HEK293 (cell line): ENCODE results near the gene ZNF536.

Source experiments
- CTCF ChIA-PET: fragments of 350-600 bp; formaldehyde crosslinking; extraction: SDS; loops from one replicate; lab custom pipeline; 2021; ENCODE audit warnings: antibody characterized with exemption; lab: Yijun Ruan, JAX
- POLR2A ChIA-PET: fragments of 300-600 bp; formaldehyde crosslinking; extraction: SDS; loops from one replicate; lab custom pipeline; 2020; ENCODE audit warnings: antibody characterized with exemption, inconsistent platforms; lab: Yijun Ruan, JAX
- H3K27ac ChIP-seq: fragments of 200-500 bp; sonication (Bioruptor generic); 2 replicates; pipeline ENCODE4 v1.5.1; 2014; ENCODE audit warnings: low read depth, low read length, control low read depth, inconsistent platforms; ENCODE audit errors: extremely low read depth
- H3K36me3 ChIP-seq, 2 experiments: fragments of 200-500 bp in 1 of 2; sonication (Bioruptor generic) in 1 of 2; 1 replicate in 1 of 2; 2 replicates in 1 of 2; pipeline ENCODE4 v1.5.1; 2014 to 2017; ENCODE audit warnings: inconsistent platforms in 2 of 2, low read length in 2 of 2; ENCODE audit not compliant: control insufficient read depth in 2 of 2, insufficient read depth in 1 of 2
- H3K4me1 ChIP-seq: fragments of 200-500 bp; sonication (Bioruptor generic); 2 replicates; pipeline ENCODE4 v1.5.1; 2014; ENCODE audit warnings: mild to moderate bottlenecking, low read length, inconsistent platforms; ENCODE audit not compliant: control insufficient read depth, insufficient read depth
- H3K4me3 ChIP-seq: 2 replicates; pipeline ENCODE4 v1.5.1; 2011; ENCODE audit warnings: low read depth, mild to moderate bottlenecking, control low read depth, low read length, moderate library complexity
- H3K9me3 ChIP-seq: fragments of 200-500 bp; sonication (Bioruptor generic); 2 replicates; pipeline ENCODE4 v1.5.1; 2014; ENCODE audit warnings: low read depth, low read length, inconsistent platforms; ENCODE audit not compliant: control insufficient read depth, insufficient read depth
- EGR2 ChIP-seq: fragments of 450-650 bp; formaldehyde crosslinking; IDR thresholded peaks from 2 replicates; pipeline ENCODE4 v1.5.1; 2016; ENCODE audit warnings: low read depth, missing biosample characterization, missing genetic modification characterization
- MYNN ChIP-seq: fragments of 450-650 bp; formaldehyde crosslinking; IDR thresholded peaks from 2 replicates; pipeline ENCODE4 v1.5.1; 2016; ENCODE audit warnings: missing biosample characterization, missing genetic modification characterization, borderline replicate concordance
- MZF1 ChIP-seq: fragments of 450-650 bp; formaldehyde crosslinking; IDR thresholded peaks from 2 replicates; pipeline ENCODE4 v1.5.1; 2017; ENCODE audit warnings: missing biosample characterization, missing genetic modification characterization, borderline replicate concordance
- PRDM1 ChIP-seq: fragments of 450-650 bp; formaldehyde crosslinking; IDR thresholded peaks from 2 replicates; pipeline ENCODE4; 2016; ENCODE audit warnings: missing biosample characterization, missing genetic modification characterization
- RBAK ChIP-seq: fragments of 450-650 bp; formaldehyde crosslinking; IDR thresholded peaks from 2 replicates; pipeline ENCODE4 v1.5.1; 2016; ENCODE audit warnings: missing biosample characterization, missing genetic modification characterization
- TRIM28 ChIP-seq: IDR thresholded peaks from 2 replicates; pipeline ENCODE4 v1.6.1; 2011; ENCODE audit warnings: low read length, control low read depth, borderline replicate concordance
- ZBTB48 ChIP-seq: fragments of 450-650 bp; formaldehyde crosslinking; IDR thresholded peaks from 2 replicates; pipeline ENCODE4 v1.5.1; 2016; ENCODE audit warnings: missing biosample characterization, missing genetic modification characterization
- ZFHX2 ChIP-seq: fragments of 450-650 bp; formaldehyde crosslinking; conservative IDR thresholded peaks from 2 replicates; pipeline ENCODE4 v1.5.1; 2016; ENCODE audit warnings: missing biosample characterization, missing genetic modification characterization
- ZNF121 ChIP-seq: fragments of 450-650 bp; formaldehyde crosslinking; IDR thresholded peaks from 2 replicates; pipeline ENCODE4 v1.5.1; 2016; ENCODE audit warnings: missing biosample characterization, missing genetic modification characterization
- ZNF133 ChIP-seq: fragments of 450-650 bp; formaldehyde crosslinking; IDR thresholded peaks from 2 replicates; pipeline ENCODE4 v1.5.1; 2016; ENCODE audit warnings: missing biosample characterization, missing genetic modification characterization
- ZNF148 ChIP-seq: fragments of 450-650 bp; formaldehyde crosslinking; IDR thresholded peaks from 2 replicates; pipeline ENCODE4 v1.5.0; 2017; ENCODE audit warnings: missing biosample characterization, missing genetic modification characterization, borderline replicate concordance
- ZNF26 ChIP-seq: fragments of 450-650 bp; formaldehyde crosslinking; IDR thresholded peaks from 2 replicates; pipeline ENCODE4 v1.5.1; 2016; ENCODE audit warnings: missing biosample characterization, missing genetic modification characterization
- ZNF311 ChIP-seq: fragments of 450-650 bp; formaldehyde crosslinking; IDR thresholded peaks from 2 replicates; pipeline ENCODE4 v1.5.1; 2017; ENCODE audit warnings: missing biosample characterization, missing genetic modification characterization, borderline replicate concordance
- ZNF324 ChIP-seq: fragments of 450-650 bp; formaldehyde crosslinking; IDR thresholded peaks from 2 replicates; pipeline ENCODE4 v1.5.1; 2016; ENCODE audit warnings: missing biosample characterization, missing genetic modification characterization
- ZNF341 ChIP-seq: fragments of 450-650 bp; formaldehyde crosslinking; IDR thresholded peaks from 2 replicates; pipeline ENCODE4; 2016; ENCODE audit warnings: low read depth, missing biosample characterization, missing genetic modification characterization
- ZNF518A ChIP-seq: fragments of 450-650 bp; formaldehyde crosslinking; conservative IDR thresholded peaks from 2 replicates; pipeline ENCODE4 v1.5.1; 2016; ENCODE audit warnings: low read depth, missing biosample characterization, missing genetic modification characterization
- ZNF561 ChIP-seq: fragments of 450-650 bp; IDR thresholded peaks from 2 replicates; pipeline ENCODE4 v1.5.1; 2018; ENCODE audit warnings: missing biosample characterization, missing genetic modification characterization, borderline replicate concordance
- ZNF645 ChIP-seq: fragments of 450-650 bp; formaldehyde crosslinking; IDR thresholded peaks from 2 replicates; pipeline ENCODE4; 2016; ENCODE audit warnings: missing biosample characterization, missing genetic modification characterization
- ZSCAN30 ChIP-seq: fragments of 450-650 bp; IDR thresholded peaks from 2 replicates; pipeline ENCODE4 v1.5.1; 2018; ENCODE audit warnings: missing biosample characterization, mild to moderate bottlenecking, missing genetic modification characterization, moderate library complexity
- ZSCAN4 ChIP-seq: fragments of 450-650 bp; formaldehyde crosslinking; IDR thresholded peaks from 2 replicates; pipeline ENCODE4 v1.5.1; 2017; ENCODE audit warnings: missing biosample characterization, missing genetic modification characterization
- ZXDB ChIP-seq: fragments of 450-650 bp; formaldehyde crosslinking; IDR thresholded peaks from 2 replicates; pipeline ENCODE4 v1.5.1; 2016; ENCODE audit warnings: missing biosample characterization, missing genetic modification characterization

Gene ZNF536

GRCh38 chr19:30371960-30372824 is at the start of gene ZNF536:
Gene ZNF536 (plus strand): TSS chr19:30372384. CDS start chr19:30443563, 71,179 bp downstream.
- POLR2A ChIA-PET, result no interaction called here
- Histone ChIP-seq H3K9me3 (no peaks in the 10 kb centered on the region), H3K36me3 (no peaks in the 10 kb centered on the region), H3K27ac (no peak within 1 kb of the TSS)
- no peak for TF ChIP-seq ZNF324 (tag by site-specific recombination)
- peak; percentile 40; the same call in 1 of the 2 replicates for TF ChIP-seq ZNF341 (tag by site-specific recombination)
- no peak for TF ChIP-seq RBAK (tag by site-specific recombination)
- no peak for TF ChIP-seq MYNN (tag by site-specific recombination)
- TF ChIP-seq ZNF561, result no peak
- TF ChIP-seq MZF1 (tag by site-specific recombination), result no peak
- peak; percentile 88 for TF ChIP-seq ZFHX2 (tag by site-specific recombination)
- no peak for TF ChIP-seq TRIM28
- TF ChIP-seq ZNF148 (tag by site-specific recombination), result no peak
- TF ChIP-seq ZSCAN4, result peak; percentile 32; the same call in 1 of the 2 replicates
- TF ChIP-seq EGR2, result peak; percentile 81
- no peak for TF ChIP-seq ZNF518A (tag by site-specific recombination)
- peak; percentile 25; the same call in 1 of the 2 replicates for TF ChIP-seq ZSCAN30 (tag by site-specific recombination)
- TF ChIP-seq ZXDB (tag by site-specific recombination), result no peak
- TF ChIP-seq ZBTB48, result no peak
- no peak for TF ChIP-seq ZNF311 (tag by site-specific recombination)
- TF ChIP-seq ZNF121 (tag by site-specific recombination), result peak; percentile 14; the same call in 1 of the 2 replicates
- no peak for TF ChIP-seq ZNF26 (tag by site-specific recombination)
- peak; percentile 88 for TF ChIP-seq PRDM1 (tag by site-specific recombination)
- TF ChIP-seq ZNF133, result no peak
- no peak for TF ChIP-seq ZNF645
- TF ChIP-seq, all 188 proteins: peak for 7
- Histone ChIP-seq H3K4me3 (no peak within 1 kb of the TSS), H3K4me1 (peaks cover 14% of the 10 kb centered on the region)
- CTCF ChIA-PET, result interaction anchor here (0.7 kb wide), 1 partner anchor 61 kb away, joined by 3 read pairs; no protein-coding TSS in a partner anchor
